IMR-90 (cell line): ENCODE measurements around the gene MTAP. TPM values are rescaled to one million over a fixed set of nuclear protein-coding genes. Genes with fewer than 3 reads are reported as not detected.

Experiments
- ATAC-seq: fragments of 200-7000 bp; cut with Tn5 transposase; 2 replicates; pipeline ENCODE4 v1.9.1; 2020; ENCODE audit warnings: low read depth, mild to moderate bottlenecking, moderate library complexity
- BruUV-seq: library from RNA; stranded (reverse); fragments of 400-500 nt; replicated peaks from 2 replicates; lab custom pipeline; 2021; lab: Mats Ljungman, UMichigan
- CTCF ChIA-PET: fragments of 300-600 bp; formaldehyde crosslinking; extraction: SDS; loops from one replicate; lab custom pipeline; 2021; ENCODE audit warnings: antibody characterized with exemption; lab: Yijun Ruan, JAX
- POLR2A ChIA-PET: fragments of 300-600 bp; sonication (Branson Sonifier 250); formaldehyde crosslinking; loops from one replicate; lab custom pipeline; 2022; ENCODE audit warnings: antibody characterized with exemption; ENCODE audit not compliant: unreplicated experiment; lab: Charles Lee
- DNase-seq: peaks from one replicate; pipeline ENCODE4 v3.0.0; 2013
- H2AFZ ChIP-seq: replicated peaks from 2 replicates; pipeline ENCODE3; 2013; ENCODE audit warnings: low read length, mild to moderate bottlenecking; ENCODE audit not compliant: poor library complexity
- H2AK5ac ChIP-seq: 2 replicates; pipeline ENCODE4 v1.6.1; 2013; ENCODE audit warnings: low read depth, low read length, inconsistent platforms
- H2AK9ac ChIP-seq: replicated peaks from 2 replicates; pipeline ENCODE3; 2013; ENCODE audit warnings: mild to moderate bottlenecking, low read depth, low read length, moderate library complexity; ENCODE audit not compliant: poor library complexity
- H2BK120ac ChIP-seq: 2 replicates; pipeline ENCODE4 v1.6.1; 2013; ENCODE audit warnings: low read depth, low read length, inconsistent platforms
- H2BK15ac ChIP-seq: 3 replicates; pipeline ENCODE4 v1.6.1; 2013; ENCODE audit warnings: low read depth, low read length, inconsistent platforms
- H2BK20ac ChIP-seq: 2 replicates; pipeline ENCODE4 v1.6.1; 2013; ENCODE audit warnings: low read depth, mild to moderate bottlenecking, inconsistent platforms, low read length, moderate library complexity
- H2BK5ac ChIP-seq: 2 replicates; pipeline ENCODE4 v1.6.1; 2013; ENCODE audit warnings: mild to moderate bottlenecking, low read depth, low read length, inconsistent platforms; ENCODE audit not compliant: poor library complexity, severe bottlenecking
- H3K14ac ChIP-seq: replicated peaks from 2 replicates; pipeline ENCODE4 v1.6.1; 2013; ENCODE audit warnings: low read depth, low read length, inconsistent platforms
- H3K18ac ChIP-seq: 2 replicates; pipeline ENCODE4 v1.6.1; 2013; ENCODE audit warnings: low read depth, low read length, control low read depth
- H3K23ac ChIP-seq: 2 replicates; pipeline ENCODE4 v1.6.1; 2013; ENCODE audit warnings: low read depth, low read length, inconsistent platforms
- H3K27ac ChIP-seq: 2 replicates; pipeline ENCODE4 v1.5.1; 2013; ENCODE audit warnings: mild to moderate bottlenecking, control low read depth, low read length; ENCODE audit not compliant: insufficient read depth
- H3K27me3 ChIP-seq: 2 replicates; pipeline ENCODE4 v1.6.1; 2013; ENCODE audit warnings: low read length; ENCODE audit not compliant: control insufficient read depth, insufficient read depth
- H3K36me3 ChIP-seq: 2 replicates; pipeline ENCODE4 v1.6.1; 2013; ENCODE audit warnings: low read length, mixed read lengths; ENCODE audit not compliant: control insufficient read depth, insufficient read depth
- H3K4ac ChIP-seq: 2 replicates; pipeline ENCODE4 v1.6.1; 2013; ENCODE audit warnings: low read depth, low read length, inconsistent platforms
- H3K4me1 ChIP-seq: 2 replicates; pipeline ENCODE4 v1.6.1; 2013; ENCODE audit warnings: low read length, mixed read lengths; ENCODE audit not compliant: control insufficient read depth, insufficient read depth
- H3K4me2 ChIP-seq: 2 replicates; pipeline ENCODE4 v1.6.1; 2013; ENCODE audit warnings: low read depth, mild to moderate bottlenecking, control low read depth, low read length, moderate library complexity
- H3K4me3 ChIP-seq: 2 replicates; pipeline ENCODE4 v1.5.1; 2013; ENCODE audit warnings: low read depth, mild to moderate bottlenecking, control low read depth, low read length, moderate library complexity; ENCODE audit not compliant: insufficient read depth
- H3K56ac ChIP-seq: 2 replicates; pipeline ENCODE4 v1.6.1; 2013; ENCODE audit warnings: low read length, inconsistent platforms; ENCODE audit not compliant: insufficient read depth; ENCODE audit errors: extremely low read depth
- H3K79me1 ChIP-seq, 2 experiments: 2 replicates each; pipeline ENCODE4 v1.6.1; 2013; ENCODE audit warnings: low read length in 2 of 2, inconsistent platforms in 1 of 2, low read depth in 1 of 2
- H3K9ac ChIP-seq: 2 replicates; pipeline ENCODE4 v1.6.1; 2013; ENCODE audit warnings: low read depth, low read length, control low read depth
- H3K9me1 ChIP-seq: 2 replicates; pipeline ENCODE4 v1.6.1; 2013; ENCODE audit warnings: low read length, inconsistent platforms; ENCODE audit not compliant: insufficient read depth
- H3K9me3 ChIP-seq: 2 replicates; pipeline ENCODE4 v1.6.1; 2013; ENCODE audit warnings: low read length; ENCODE audit not compliant: control insufficient read depth, insufficient read depth
- H4K20me1 ChIP-seq: 2 replicates; pipeline ENCODE4 v1.6.1; 2013; ENCODE audit warnings: low read length, inconsistent platforms; ENCODE audit not compliant: insufficient read depth
- H4K5ac ChIP-seq: 2 replicates; pipeline ENCODE4 v1.6.1; 2013; ENCODE audit warnings: mild to moderate bottlenecking, low read depth, low read length, control low read depth
- H4K8ac ChIP-seq, 2 experiments: 2 replicates each; pipeline ENCODE4 v1.6.1; 2013; ENCODE audit warnings: low read depth in 2 of 2, low read length in 2 of 2, control low read depth in 1 of 2, inconsistent platforms in 1 of 2
- H4K91ac ChIP-seq: 2 replicates; pipeline ENCODE4 v1.6.1; 2013; ENCODE audit warnings: low read depth, low read length, inconsistent platforms; ENCODE audit not compliant: insufficient read depth
- CEBPB ChIP-seq: IDR thresholded peaks from 2 replicates; pipeline ENCODE4 v1.6.1; 2012; ENCODE audit warnings: low read depth, low read length, improper control_type of control experiment
- WGBS, 2 experiments: methylation state at CpG; one replicate each; pipeline versions ENCODE4 v1.1.5 to v1.1.7; 2013; ENCODE audit warnings: missing lambda C conversion rate in 2 of 2; ENCODE audit not compliant: insufficient read length in 1 of 2; ENCODE audit errors: extremely low coverage in 2 of 2; 5-methylcytosine and 5-hydroxymethylcytosine counted together
- dilution Hi-C: fragments of 300-500 bp; cut with HindIII; formaldehyde crosslinking; loops from one replicate; pipeline ENCODE4 v1.14.3; 2018; ENCODE audit warnings: low sequenced_read_pairs; ENCODE audit not compliant: unreplicated experiment
- in situ Hi-C: fragments of 300-500 bp; cut with MboI; formaldehyde crosslinking; loops from 3 replicates; pipeline ENCODE4 v1.14.3; 2019; ENCODE audit warnings: low sequenced_read_pairs, inconsistent platforms, mixed read lengths
- intact Hi-C: fragments of 100-400 bp; cut with micrococcal nuclease; formaldehyde crosslinking; loops from 2 replicates; pipeline ENCODE4 v1.10.0; 2022
- polyA plus RNA-seq, 3 experiments: library from polyadenylated mRNA; depleted of rRNA; stranded (reverse); fragments of >200 nt; gene quantifications; 2 replicates each; pipeline ENCODE4 v1.2.3, GENCODE V29; 2012; ENCODE audit warnings: low replicate concordance in 1 of 3
- total RNA-seq: library from RNA; depleted of rRNA; stranded (reverse); fragments of >200 nt; gene quantifications from 2 replicates; pipeline ENCODE4 v1.2.3, GENCODE V29; 2012
- TF ChIP-seq, protein P1 (sequence below): fragments of 150-350 bp; IDR thresholded peaks from 2 replicates; pipeline ENCODE4 v1.6.1; 2017; ENCODE audit warnings: mild to moderate bottlenecking, antibody characterized with exemption, low read length, low read depth

Gene MTAP
- total and polyA plus RNA-seq, 2 of the 4 experiments (the other 2 are of a cell fraction): 15.7 to 50.9 TPM

DNA sequence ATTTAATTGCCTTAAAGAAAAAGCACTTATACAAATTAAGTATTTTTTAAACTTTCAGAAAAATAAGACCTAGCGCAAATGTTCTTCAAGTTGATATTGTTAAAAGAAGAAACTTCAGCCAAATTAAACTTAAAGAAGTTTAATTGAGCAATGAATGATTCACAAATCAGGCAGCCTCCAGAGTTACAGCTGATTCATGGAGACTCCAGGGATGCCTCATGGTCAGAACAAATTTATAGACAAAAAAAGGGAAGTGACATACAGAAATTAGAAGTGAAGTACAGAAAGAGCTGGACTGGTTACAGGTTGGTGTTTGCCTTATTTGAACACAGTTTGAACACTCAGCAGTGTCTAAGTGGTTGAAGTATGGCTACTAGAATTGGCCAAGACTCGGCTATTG lies 131.4 kb downstream of the MTAP start:
- dilution Hi-C loops: no loop called here
- TF ChIP-seq, protein P1, sequence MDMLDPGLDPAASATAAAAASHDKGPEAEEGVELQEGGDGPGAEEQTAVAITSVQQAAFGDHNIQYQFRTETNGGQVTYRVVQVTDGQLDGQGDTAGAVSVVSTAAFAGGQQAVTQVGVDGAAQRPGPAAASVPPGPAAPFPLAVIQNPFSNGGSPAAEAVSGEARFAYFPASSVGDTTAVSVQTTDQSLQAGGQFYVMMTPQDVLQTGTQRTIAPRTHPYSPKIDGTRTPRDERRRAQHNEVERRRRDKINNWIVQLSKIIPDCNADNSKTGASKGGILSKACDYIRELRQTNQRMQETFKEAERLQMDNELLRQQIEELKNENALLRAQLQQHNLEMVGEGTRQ: no peak
- peak; percentile 58 for TF ChIP-seq CEBPB
- no peak overlapping the region for H2AFZ ChIP-seq

More for the DNA sequence above, 131.4 kb downstream of the MTAP start:
- ChIA-PET POLR2A (no interaction called here), CTCF (interaction anchor here (0.7 kb wide), 1 partner anchor 305 kb away, joined by 4 read pairs; no protein-coding TSS in a partner anchor)
- Histone ChIP-seq H4K91ac (no peak overlapping the region), H2BK20ac (no peak overlapping the region), H2BK120ac (no peak overlapping the region), H3K56ac (no peak overlapping the region), H3K36me3 (no peaks in the 10 kb centered on the region), H4K20me1 (no peaks in the 10 kb centered on the region), H3K9me1 (no peaks in the 10 kb centered on the region), H3K4ac (no peak overlapping the region), H3K4me1 (no peaks in the 10 kb centered on the region), H2AK9ac (no peak overlapping the region), H2BK5ac (no peak overlapping the region), H4K8ac (no peak overlapping the region), H3K14ac (no peak overlapping the region), H2AK5ac (no peak overlapping the region), H3K4me2 (no peak overlapping the region), H3K18ac (no peak overlapping the region; the same call in 1 of the 2 replicates), H3K23ac (no peak overlapping the region), H3K4me3 (no peak overlapping the region), H3K9ac (no peak overlapping the region), H4K5ac (no peak overlapping the region), H3K79me1 (no peaks in the 10 kb centered on the region), H3K27me3 (no peaks in the 10 kb centered on the region), H2BK15ac (no peak overlapping the region), H3K9me3 (no peaks in the 10 kb centered on the region), H3K27ac (no peak overlapping the region)
- no TSS peak for BruUV-seq
- intact Hi-C loops (loop anchor here (1.0 to 5.0 kb wide), 2 partner anchors 41 to 52 kb away; no protein-coding TSS in a partner anchor), in situ Hi-C loops (no loop called here)
- WGBS, 2 experiments: no CpG with 5 or more reads among the region's 2 CpGs
- peak; percentile 57 for DNase-seq
- ATAC-seq: peak; percentile 67; the same call in 1 of the 2 replicates
